A549 (cell line): ENCODE measurements around the gene KIF13A. TPM values are rescaled to one million over a fixed set of nuclear protein-coding genes. Genes with fewer than 3 reads are reported as not detected.
A peak's percentile ranks its signal among the peaks of the same experiment; 100 is the strongest.

Experiments used
- ATAC-seq, 2 experiments: fragments of 200-7000 bp in 1 of 2; fragments of >200 bp in 1 of 2; cut with Nextera tagmentation in 1 of 2; cut with Tn5 transposase in 1 of 2; 3 replicates each; pipeline versions ENCODE4 v1.8.0 to v1.9.1; 2018 to 2020; ENCODE audit warnings: mild to moderate bottlenecking in 1 of 2, moderate library complexity in 1 of 2
- CTCF ChIA-PET: fragments of 300-600 bp; sonication (Branson Sonifier 250); formaldehyde crosslinking; extraction: SDS; loops from one replicate; lab custom pipeline; 2021; ENCODE audit warnings: antibody characterized with exemption, inconsistent platforms; lab: Yijun Ruan, JAX
- POLR2A ChIA-PET: fragments of 350-600 bp; formaldehyde crosslinking; extraction: SDS; loops from one replicate; lab custom pipeline; 2021; ENCODE audit warnings: antibody characterized with exemption, inconsistent platforms; lab: Yijun Ruan, JAX
- DNase-seq, 2 experiments: peaks; one replicate each; pipeline versions ENCODE4 v3.0.0 to v3.0.0-alpha.2; 2011 to 2016; ENCODE audit warnings: low read depth in 1 of 2, low spot score in 1 of 2
- FAIRE-seq: peaks from 2 replicates; lab custom pipeline; 2011; peaks lifted over from hg19 to GRCh38; lab: Jason Lieb, UNC
- H3K27ac ChIP-seq, 2 experiments: fragments of >200 bp; sonication (Bioruptor Twin); formaldehyde crosslinking; 3 replicates each; pipeline ENCODE4 v1.5.1; 2016 to 2017
- H3K4me1 ChIP-seq: fragments of >200 bp; sonication (Bioruptor Twin); formaldehyde crosslinking; 3 replicates; pipeline ENCODE4 v1.6.1; 2016
- H3K4me2 ChIP-seq: fragments of >200 bp; sonication (Bioruptor Twin); formaldehyde crosslinking; 3 replicates; pipeline ENCODE4 v1.6.1; 2016
- H3K4me3 ChIP-seq: fragments of >200 bp; sonication (Bioruptor Twin); formaldehyde crosslinking; 3 replicates; pipeline ENCODE4 v1.5.1; 2016
- H3K9me3 ChIP-seq: fragments of >200 bp; sonication (Bioruptor Twin); formaldehyde crosslinking; 3 replicates; pipeline ENCODE4 v1.6.1; 2016
- CTCF ChIP-seq: fragments of >200 bp; sonication (Bioruptor Twin); formaldehyde crosslinking; IDR thresholded peaks from 3 replicates; pipeline ENCODE4 v1.5.1; 2016
- EHF ChIP-seq: fragments of 250-450 bp; sonication (Bioruptor Pico); IDR thresholded peaks from 2 replicates; pipeline ENCODE4 v1.5.0; 2020; ENCODE audit warnings: mild to moderate bottlenecking
- EHMT2 ChIP-seq: fragments of 200-600 bp; sonication (generic); IDR thresholded peaks from 2 replicates; pipeline ENCODE4 v1.6.1; 2016; ENCODE audit warnings: antibody characterized with exemption, low read depth, mild to moderate bottlenecking, moderate library complexity
- ESRRA ChIP-seq: fragments of 150-350 bp; IDR thresholded peaks from 2 replicates; pipeline ENCODE4 v1.6.1; 2014; ENCODE audit warnings: mild to moderate bottlenecking, low read length, borderline replicate concordance
- HES2 ChIP-seq: fragments of >200 bp; sonication (Bioruptor Twin); formaldehyde crosslinking; IDR thresholded peaks from 2 replicates; pipeline ENCODE4 v1.6.1; 2016
- HEYL ChIP-seq: fragments of 250-450 bp; sonication (Bioruptor Pico); IDR thresholded peaks from 2 replicates; pipeline ENCODE4 v1.8.0; 2021; ENCODE audit warnings: mild to moderate bottlenecking, moderate library complexity
- KDM5A ChIP-seq: fragments of 200-600 bp; sonication (generic); IDR thresholded peaks from 2 replicates; pipeline ENCODE4 v1.6.1; 2016; ENCODE audit warnings: antibody characterized with exemption, mild to moderate bottlenecking
- MAZ ChIP-seq: fragments of 150-350 bp; IDR thresholded peaks from 2 replicates; pipeline ENCODE4 v1.6.1; 2014; ENCODE audit warnings: antibody characterized with exemption, low read depth, low read length, borderline replicate concordance
- NPAS2 ChIP-seq: fragments of 250-450 bp; sonication (Bioruptor Pico); IDR thresholded peaks from 2 replicates; pipeline ENCODE4 v1.8.0; 2022; ENCODE audit warnings: mild to moderate bottlenecking, moderate library complexity, borderline replicate concordance
- PHF8 ChIP-seq: fragments of 200-600 bp; sonication (generic); IDR thresholded peaks from 2 replicates; pipeline ENCODE4 v1.6.1; 2016; ENCODE audit warnings: low read depth, mild to moderate bottlenecking, antibody characterized with exemption, moderate library complexity, borderline replicate concordance
- POLR2A ChIP-seq: IDR thresholded peaks from 2 replicates; pipeline ENCODE4 v1.6.1; 2012; ENCODE audit warnings: mild to moderate bottlenecking, low read length
- RAD21 ChIP-seq, 2 experiments: fragments of >200 bp in 1 of 2; sonication (Bioruptor Twin) in 1 of 2; formaldehyde crosslinking in 1 of 2; IDR thresholded peaks in 1 of 2; conservative IDR thresholded peaks in 1 of 2; 2 replicates in 1 of 2; 3 replicates in 1 of 2; pipeline ENCODE4 v1.6.1; 2012 to 2018; ENCODE audit warnings: inconsistent platforms in 1 of 2
- RFX5 ChIP-seq: fragments of 450-650 bp; IDR thresholded peaks from 2 replicates; pipeline ENCODE4 v1.7.1; 2014; ENCODE audit warnings: antibody characterized with exemption, mild to moderate bottlenecking, moderate library complexity
- RNF2 ChIP-seq: fragments of 200-600 bp; sonication (generic); IDR thresholded peaks from 2 replicates; pipeline ENCODE4 v1.6.1; 2016; ENCODE audit warnings: low read depth, mild to moderate bottlenecking, antibody characterized with exemption, moderate library complexity, borderline replicate concordance
- SMC3 ChIP-seq: fragments of >200 bp; sonication (Bioruptor Twin); formaldehyde crosslinking; IDR thresholded peaks from 3 replicates; pipeline ENCODE4 v1.6.1; 2018; ENCODE audit warnings: inconsistent platforms
- TFCP2L1 ChIP-seq: fragments of 250-450 bp; sonication (Bioruptor Pico); IDR thresholded peaks from 2 replicates; pipeline ENCODE4 v1.5.0; 2021; ENCODE audit warnings: mild to moderate bottlenecking
- USF2 ChIP-seq: fragments of 450-650 bp; IDR thresholded peaks from 2 replicates; pipeline ENCODE4 v1.6.1; 2014; ENCODE audit warnings: antibody characterized with exemption
- ZFP36 ChIP-seq: fragments of 450-650 bp; IDR thresholded peaks from 2 replicates; pipeline ENCODE4 v1.6.1; 2014; ENCODE audit warnings: borderline replicate concordance; ENCODE audit not compliant: partially characterized antibody
- WGBS: methylation state at CpG from one replicate; pipeline ENCODE4 v1.1.6; 2017; ENCODE audit errors: missing lambda C conversion rate; 5-methylcytosine and 5-hydroxymethylcytosine counted together
- polyA plus RNA-seq, 4 experiments: library from polyadenylated mRNA; depleted of rRNA in 3 of 4; stranded (reverse); fragments of >200 nt; fragmentation: RNase III in 1 of 4; extraction: RNeasy Plus Mini Kit Qiagen cat#74134 plus additional on column Dnase treatment in 1 of 4; gene quantifications; 2 replicates in 3 of 4; 3 replicates in 1 of 4; pipeline ENCODE4 v1.2.3, GENCODE V29; 2011 to 2017
- TF ChIP-seq, protein P1 (sequence below): IDR thresholded peaks from 2 replicates; pipeline ENCODE4 v1.6.1; 2012; ENCODE audit warnings: low read depth, borderline replicate concordance
- TF ChIP-seq, protein P2 (sequence below): fragments of 200-600 bp; sonication (generic); IDR thresholded peaks from 2 replicates; pipeline ENCODE4 v1.6.1; 2016; ENCODE audit warnings: antibody characterized with exemption, mild to moderate bottlenecking, moderate library complexity

The KIF13A gene
- polyA plus RNA-seq, 2 of the 4 experiments (the other 2 are of a cell fraction), result 30.2 to 39.4 TPM

DNA sequence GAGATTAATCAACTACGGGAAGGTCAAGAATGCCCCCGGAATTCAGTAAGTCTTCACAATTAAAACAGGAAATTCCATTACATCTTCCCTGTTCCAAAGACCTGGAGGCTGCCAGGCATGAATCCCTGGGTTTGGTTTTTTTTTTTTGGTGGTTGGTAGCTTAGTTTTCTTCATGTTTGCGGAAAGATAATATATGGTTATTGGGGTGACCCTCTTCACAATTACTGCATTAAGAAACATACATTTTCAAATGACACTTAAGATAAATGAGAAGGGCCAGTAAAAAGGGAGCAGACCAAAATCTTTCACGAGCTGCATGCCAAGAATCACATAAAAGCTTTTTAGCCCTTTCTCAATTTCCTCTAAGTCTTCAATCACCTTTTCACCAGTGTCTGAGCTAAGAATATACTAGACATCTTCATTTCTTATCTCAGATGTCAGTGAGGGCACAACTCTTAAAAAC is 64.0 kb downstream of the KIF13A start:
- no peak overlapping the region for H3K4me2 ChIP-seq
- H3K9me3 ChIP-seq, result no peaks in the 10 kb centered on the region
- H3K4me1 ChIP-seq, result peaks cover 12% of the 10 kb centered on the region
- POLR2A ChIA-PET, result no interaction called here
- TF ChIP-seq, protein P1, sequence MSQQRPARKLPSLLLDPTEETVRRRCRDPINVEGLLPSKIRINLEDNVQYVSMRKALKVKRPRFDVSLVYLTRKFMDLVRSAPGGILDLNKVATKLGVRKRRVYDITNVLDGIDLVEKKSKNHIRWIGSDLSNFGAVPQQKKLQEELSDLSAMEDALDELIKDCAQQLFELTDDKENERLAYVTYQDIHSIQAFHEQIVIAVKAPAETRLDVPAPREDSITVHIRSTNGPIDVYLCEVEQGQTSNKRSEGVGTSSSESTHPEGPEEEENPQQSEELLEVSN, result no peak
- FAIRE-seq (no peak), ATAC-seq (no peak), DNase-seq (no peak)
- 0 out of 6 replicates have a peak overlapping the region, but pooled peaks of 1 of the 2 experiments have one; percentile 22 for H3K27ac ChIP-seq
- 95% methylated on average over 4 of the region's 4 CpGs for WGBS
- CTCF ChIA-PET, result interaction anchor here (1.2 to 1.9 kb wide), 3 partner anchors 12 to 26 kb away, joined by 3 to 5 read pairs (median 4); no protein-coding TSS in a partner anchor
- H3K4me3 ChIP-seq, result no peak overlapping the region

DNA sequence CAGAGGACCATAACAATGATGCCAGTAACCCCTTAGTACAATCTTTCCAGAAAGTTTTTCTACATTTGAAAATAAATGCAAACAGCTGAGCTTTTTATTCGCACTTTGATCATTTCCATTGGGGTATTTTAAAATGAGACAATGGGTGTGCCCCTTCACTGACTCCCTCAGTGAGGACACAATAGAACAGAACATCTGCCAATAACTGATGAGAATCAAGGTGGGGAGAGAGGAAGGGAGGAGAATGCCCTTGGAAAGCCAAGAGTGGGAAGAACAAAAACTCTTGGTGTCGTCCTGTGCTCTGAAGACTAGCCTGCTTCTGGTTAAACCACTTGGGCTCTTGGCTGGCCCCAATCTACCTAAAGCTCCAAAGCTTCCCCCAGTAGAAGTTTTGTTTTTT is 66.0 kb downstream of the KIF13A start:
- Histone ChIP-seq H3K4me1 (peaks cover 5% of the 10 kb centered on the region; the same call in 2 of the 3 replicates), H3K4me2 (no peak overlapping the region), H3K9me3 (no peaks in the 10 kb centered on the region), H3K4me3 (no peak overlapping the region), H3K27ac (no peak overlapping the region)
- FAIRE-seq (no peak), ATAC-seq (no peak), DNase-seq (no peak)
- ChIA-PET CTCF (no interaction called here), POLR2A (no interaction called here)
- TF ChIP-seq SMC3 (no peak), HES2 (no peak), ESRRA (no peak)
- 92% methylated on average over 2 of the region's 2 CpGs for WGBS

- Histone ChIP-seq H3K4me1 (peaks cover 5% of the 10 kb centered on the region; the same call in 2 of the 3 replicates), H3K9me3 (no peaks in the 10 kb centered on the region), H3K4me2 (no peak overlapping the region), H3K4me3 (no peak overlapping the region), H3K27ac (no peak overlapping the region)
- FAIRE-seq (no peak), ATAC-seq (no peak), DNase-seq (no peak)
- CTCF ChIA-PET, result no interaction called here
- TF ChIP-seq TFCP2L1 (CRISPR knock-in tag), result no peak
- TF ChIP-seq ZFP36, result no peak
- TF ChIP-seq RNF2, result no peak
- no peak for TF ChIP-seq POLR2A
- TF ChIP-seq KDM5A, result no peak
- no peak for TF ChIP-seq MAZ
- no peak for TF ChIP-seq EHF
- TF ChIP-seq RAD21 (conservative IDR thresholded peaks at IDR 0.05 in 1 of 2, IDR thresholded peaks at IDR 0.05 in 1 of 2), result no peak
- TF ChIP-seq HEYL, result no peak
- no peak for TF ChIP-seq ESRRA
- no peak for TF ChIP-seq USF2
- TF ChIP-seq CTCF, result no peak
- TF ChIP-seq EHMT2, result no peak
- TF ChIP-seq, protein P2, sequence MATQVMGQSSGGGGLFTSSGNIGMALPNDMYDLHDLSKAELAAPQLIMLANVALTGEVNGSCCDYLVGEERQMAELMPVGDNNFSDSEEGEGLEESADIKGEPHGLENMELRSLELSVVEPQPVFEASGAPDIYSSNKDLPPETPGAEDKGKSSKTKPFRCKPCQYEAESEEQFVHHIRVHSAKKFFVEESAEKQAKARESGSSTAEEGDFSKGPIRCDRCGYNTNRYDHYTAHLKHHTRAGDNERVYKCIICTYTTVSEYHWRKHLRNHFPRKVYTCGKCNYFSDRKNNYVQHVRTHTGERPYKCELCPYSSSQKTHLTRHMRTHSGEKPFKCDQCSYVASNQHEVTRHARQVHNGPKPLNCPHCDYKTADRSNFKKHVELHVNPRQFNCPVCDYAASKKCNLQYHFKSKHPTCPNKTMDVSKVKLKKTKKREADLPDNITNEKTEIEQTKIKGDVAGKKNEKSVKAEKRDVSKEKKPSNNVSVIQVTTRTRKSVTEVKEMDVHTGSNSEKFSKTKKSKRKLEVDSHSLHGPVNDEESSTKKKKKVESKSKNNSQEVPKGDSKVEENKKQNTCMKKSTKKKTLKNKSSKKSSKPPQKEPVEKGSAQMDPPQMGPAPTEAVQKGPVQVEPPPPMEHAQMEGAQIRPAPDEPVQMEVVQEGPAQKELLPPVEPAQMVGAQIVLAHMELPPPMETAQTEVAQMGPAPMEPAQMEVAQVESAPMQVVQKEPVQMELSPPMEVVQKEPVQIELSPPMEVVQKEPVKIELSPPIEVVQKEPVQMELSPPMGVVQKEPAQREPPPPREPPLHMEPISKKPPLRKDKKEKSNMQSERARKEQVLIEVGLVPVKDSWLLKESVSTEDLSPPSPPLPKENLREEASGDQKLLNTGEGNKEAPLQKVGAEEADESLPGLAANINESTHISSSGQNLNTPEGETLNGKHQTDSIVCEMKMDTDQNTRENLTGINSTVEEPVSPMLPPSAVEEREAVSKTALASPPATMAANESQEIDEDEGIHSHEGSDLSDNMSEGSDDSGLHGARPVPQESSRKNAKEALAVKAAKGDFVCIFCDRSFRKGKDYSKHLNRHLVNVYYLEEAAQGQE, result no peak
- TF ChIP-seq PHF8, result no peak
- no peak for TF ChIP-seq RFX5
- TF ChIP-seq NPAS2 (CRISPR knock-in tag), result no peak
- POLR2A ChIA-PET, result no interaction called here
- 81% methylated on average over 4 of the region's 4 CpGs for WGBS
These were observed 67.9 kb downstream of the KIF13A start for GRCh38 chr6:17919496-17919895.
